ENCODE results near the gene GALNT1.

The GALNT1 gene

DNA sequence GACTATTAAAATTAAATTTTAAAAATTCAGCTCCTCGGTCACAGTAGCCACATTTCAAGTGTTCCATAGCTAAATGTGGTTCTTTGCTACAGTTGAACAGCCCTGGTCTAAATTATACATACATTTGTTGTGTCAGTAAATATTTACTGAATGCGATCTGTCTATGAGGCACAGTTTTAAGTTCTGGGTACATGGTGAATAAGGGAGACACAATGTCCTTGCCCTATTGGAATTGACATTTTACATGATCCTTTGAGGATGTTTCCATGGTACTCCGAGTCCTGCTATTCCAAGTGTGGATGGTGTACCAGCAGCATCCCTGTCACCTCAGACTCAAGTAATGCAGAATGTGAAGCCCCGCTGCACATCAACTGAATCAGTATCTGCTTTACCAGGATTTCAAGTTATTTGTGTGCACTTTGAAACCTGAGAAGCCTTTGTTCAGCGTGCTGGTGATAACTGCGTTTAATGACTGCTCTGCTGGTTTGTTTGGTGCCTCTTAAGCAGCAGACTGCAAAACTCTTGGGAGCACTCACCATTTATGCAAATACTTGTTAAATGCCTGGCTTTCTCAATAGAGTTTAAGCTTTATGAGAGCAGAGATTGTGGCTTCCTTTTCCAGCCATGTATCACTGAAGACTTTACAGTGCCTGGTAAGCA, 1.5 kb downstream of the GALNT1 start:
- DNase-seq = no peak

DNA sequence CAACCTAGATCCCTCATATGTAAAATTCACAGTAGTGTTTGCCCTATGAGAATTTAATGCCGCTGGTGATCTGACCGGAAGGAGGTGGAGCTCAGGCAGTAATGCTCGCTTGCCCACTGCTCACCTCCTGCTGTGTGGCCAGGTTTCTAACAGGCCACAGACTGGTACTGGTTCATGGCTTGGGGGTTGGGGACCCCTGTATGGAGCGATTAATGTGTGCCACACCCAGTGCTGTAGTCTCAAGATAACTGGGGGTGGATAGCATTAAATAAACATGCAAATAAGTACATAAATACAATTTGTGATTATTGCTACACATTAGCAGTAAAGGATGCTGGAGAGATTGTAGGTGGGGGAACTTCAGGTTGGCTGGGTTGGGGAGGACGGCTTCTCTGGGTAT, 3.2 kb downstream of the GALNT1 start:
- DNase-seq = no peak

DNA sequence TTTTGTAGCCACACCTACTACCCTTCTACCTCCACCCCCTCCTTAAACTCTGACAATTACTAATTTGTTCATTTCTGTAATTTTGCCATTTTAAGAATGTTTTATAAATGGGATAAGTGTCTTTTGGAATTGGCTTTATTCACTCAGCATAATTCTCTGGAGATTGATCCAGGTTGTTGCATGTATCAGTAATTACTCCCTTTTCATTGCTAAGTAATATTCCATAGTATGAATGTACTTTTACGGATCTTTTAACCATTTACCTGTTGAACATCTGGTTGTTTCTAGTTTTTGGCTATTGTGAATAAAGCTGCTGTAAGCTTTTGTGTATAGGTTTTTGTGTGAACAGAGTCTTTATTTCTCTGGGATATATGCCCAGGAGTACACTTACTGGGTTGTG, 4.1 kb downstream of the GALNT1 start:
- no peak for DNase-seq

DNA sequence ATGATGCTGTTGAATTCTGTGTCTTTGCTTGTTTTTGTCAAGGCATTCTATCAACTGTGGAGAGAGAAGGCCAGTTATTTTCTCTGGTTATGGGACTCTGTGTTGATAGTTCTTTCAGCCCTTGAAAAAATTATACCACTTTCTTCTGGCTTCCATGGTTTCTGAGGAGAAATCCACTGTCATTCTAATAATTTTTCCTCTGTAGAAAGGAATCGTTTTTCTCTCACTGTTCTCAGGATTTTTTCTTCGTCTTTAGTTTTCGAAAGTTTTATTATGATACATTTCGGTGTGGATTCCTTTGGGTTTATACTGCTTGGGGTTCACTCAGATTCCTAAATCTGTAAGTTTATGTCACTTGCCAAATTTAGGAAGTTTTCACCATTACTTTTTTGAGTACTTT, 6.6 kb downstream of the GALNT1 start:
- no peak for DNase-seq

DNA sequence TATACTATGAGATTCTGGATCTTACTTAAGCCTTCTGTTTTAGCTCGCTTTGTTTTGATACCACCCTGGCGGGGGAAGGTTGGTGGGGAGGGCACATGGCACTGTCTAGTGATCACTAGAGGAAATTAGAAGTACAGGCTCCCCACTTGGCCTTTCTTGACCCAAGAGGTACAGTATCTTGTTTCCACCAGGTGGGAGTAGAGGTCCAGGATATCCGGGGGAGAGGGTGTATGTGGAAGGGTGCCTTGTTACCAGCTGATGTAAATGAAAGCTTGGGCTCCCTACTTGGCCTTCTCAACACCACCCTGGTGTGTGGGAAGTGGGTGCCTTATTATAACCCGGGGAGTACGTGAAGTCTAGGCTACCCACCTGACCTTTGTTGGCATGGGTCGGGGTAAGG, 7.5 kb downstream of the GALNT1 start:
- DNase-seq = no peak

DNA sequence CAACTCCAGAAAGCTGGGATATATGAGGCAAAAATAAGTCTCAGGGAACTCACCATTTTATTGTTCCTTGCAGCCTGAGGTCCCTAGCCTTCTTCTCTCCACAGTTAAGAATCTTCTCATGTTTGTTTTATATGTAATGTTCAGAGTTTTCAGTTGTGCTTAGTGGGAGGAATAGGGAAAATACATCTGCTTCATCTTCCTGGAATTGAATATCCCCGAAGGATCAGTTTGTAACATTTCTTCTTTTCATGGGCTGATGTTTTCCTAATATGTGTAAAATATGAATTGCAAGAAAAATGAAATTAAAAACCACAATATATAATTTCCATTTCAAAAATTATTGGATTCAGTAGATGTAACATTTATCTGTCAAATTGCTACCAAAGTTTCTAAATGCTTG, 8.0 kb downstream of the GALNT1 start:
- DNase-seq = no peak

DNA sequence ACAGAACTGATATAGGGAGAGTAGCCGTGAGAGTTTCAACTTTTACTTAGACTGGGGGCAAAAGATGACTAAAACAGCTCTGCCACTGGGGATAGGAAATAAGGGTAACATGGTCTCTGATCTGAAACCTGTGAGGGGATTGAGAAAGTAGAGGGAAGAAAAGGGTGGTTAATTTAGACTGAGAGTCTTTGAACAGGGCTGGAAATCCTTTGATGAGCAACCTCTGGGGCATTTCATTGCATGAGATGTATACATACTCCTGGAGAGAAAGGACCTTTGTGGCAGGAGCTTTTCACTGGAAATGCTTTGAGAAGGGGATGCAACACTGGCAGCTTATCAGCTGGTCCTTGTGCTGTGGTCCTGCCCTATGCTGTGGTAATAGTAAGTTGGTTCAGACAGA, 9.4 kb downstream of the GALNT1 start:
- DNase-seq = no peak

DNA sequence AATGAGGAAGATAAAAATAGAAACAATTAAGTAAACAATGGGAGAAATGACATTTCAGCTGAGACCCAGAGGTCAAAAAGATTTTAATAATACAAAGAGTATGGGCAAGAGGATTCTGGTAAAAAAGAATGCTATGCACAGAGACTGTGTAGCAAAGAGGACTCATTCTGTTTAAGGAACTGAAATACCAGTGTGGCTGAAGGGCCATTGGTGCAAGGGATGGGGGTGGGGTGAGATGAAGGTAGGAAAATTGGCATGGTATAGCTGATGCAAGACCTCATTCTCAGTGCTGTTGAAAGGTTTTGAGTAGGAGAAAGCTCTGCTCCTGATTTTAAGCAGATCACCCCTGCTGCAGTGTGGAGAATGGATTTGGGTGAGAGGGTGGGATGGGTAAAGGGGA, 10.8 kb downstream of the GALNT1 start:
- no peak for DNase-seq

DNA sequence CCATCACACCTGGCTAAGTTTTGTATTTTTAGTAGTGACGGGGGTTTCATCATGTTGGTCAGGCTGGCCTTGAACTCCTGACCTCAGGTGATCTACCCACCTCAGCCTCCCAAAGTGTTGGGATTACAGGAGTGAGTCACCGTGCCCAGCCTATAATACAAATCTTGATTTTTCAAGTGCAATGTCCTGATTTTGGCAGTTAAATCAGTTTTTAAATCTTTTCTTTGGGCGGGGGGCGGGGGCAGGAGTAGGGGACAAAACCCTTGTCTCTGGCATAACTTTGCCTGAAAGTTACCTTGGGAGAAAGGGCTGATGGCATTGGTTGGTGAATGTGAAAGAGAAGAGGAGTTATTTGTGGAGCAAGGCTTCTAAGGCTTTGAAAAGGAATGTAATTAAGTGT, 12.3 kb downstream of the GALNT1 start:
- DNase-seq = no peak

DNA sequence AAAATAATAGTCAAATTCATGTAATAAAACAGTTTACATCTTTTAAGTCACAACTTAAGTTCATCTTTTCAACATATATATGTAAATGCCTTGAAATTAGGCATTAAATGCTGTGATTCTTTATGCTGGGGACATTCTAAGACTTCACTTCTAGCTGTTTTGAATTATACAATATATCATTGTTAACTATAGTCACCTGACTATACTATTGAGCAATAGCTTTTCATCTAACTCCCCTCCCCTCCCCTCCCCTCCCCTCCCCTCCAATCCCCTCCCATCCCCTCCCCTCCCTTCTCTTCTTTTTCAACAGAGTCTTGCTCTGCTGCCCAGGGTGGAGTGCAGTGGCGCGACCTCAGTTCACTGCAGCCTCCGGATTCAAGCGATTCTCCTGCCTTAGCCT, 16.2 kb downstream of the GALNT1 start:
- no peak for DNase-seq

DNA sequence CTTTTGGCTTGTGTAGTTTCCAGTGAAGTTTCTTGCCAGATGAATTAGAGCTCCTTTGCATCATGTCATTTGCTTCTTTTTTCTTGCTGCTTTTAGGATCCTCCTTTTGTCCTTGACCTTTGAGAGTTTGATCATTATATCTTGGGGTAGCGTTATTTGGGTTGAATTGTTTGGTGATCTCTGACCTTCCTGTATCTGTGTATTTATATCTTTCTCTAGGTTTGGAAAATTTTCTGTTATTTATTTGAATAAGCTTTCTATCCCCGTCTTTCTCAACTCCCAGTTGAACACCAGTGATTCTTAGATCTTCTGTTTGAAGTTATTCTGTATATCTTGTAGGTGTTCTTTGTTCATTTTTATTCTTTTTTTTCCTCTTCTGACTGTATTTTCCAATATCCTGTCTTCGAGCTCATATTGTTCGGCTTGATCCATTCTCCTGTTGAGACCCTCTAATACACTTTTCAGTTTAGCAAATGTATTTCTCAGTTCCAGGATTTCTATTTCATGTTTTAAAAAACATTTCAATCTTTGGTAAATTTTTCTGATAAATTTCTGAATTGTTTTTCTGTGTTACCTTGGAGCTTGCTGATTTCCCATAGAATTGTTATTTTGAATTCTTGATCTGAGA, 20.8 kb downstream of the GALNT1 start:
- DNase-seq = no peak

DNA sequence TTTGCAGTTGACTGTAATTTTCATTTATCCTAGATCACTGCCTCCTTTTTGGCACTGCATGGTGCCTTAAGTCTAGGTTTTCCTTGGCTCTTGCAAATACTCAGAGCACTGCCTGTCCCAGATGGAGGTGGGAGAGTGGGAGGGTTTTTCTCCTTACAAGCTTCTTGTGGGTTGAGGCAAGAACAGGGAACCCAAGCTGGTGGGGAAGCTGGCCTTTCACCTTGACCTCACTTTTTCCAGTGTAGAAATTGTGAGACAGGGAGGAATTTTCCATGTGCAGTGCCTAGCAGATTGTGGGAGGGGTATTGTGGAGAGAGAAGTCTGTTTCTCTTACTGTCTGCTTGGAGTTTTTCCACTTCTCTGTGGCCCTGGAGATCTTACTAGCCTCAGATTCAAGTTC, 21.5 kb downstream of the GALNT1 start:
- DNase-seq = no peak

DNA sequence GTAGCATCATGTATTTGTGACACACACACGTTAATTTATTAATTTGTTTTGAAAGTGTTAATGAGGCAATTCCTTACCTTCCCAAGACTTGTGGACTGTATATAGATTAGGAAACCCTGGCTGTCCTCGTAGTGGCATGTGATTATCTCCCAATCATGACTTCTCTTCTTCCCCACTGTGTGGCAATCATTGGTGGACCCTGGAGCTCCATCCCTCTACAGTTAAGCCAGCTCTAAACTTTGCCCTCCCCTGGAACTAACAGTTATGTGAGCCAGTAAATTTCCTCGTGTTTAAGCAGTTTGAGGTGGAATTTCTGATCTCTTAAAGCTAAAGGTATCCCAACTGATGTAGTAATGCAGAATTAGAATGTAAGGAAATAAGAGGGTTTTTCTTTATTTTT, 22.0 kb downstream of the GALNT1 start:
- no peak for DNase-seq

DNA sequence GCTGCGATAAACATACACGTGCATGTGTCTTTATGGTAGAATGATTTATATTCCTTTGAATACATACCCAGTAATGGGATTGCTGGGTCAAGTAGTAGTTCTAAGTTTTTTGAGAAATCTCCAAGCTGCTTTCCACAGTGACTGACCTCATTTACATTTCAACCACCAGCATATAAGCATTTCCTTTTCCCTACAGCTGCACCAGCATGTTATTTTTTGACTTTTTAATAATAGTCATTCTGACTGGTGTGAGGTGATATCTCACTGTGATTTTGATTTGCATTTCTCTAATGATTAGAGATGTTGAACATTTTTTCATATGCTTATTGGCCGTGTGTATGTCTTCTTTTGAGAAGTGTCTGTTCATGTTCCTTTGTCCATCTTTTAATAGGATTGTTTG, 22.8 kb downstream of the GALNT1 start:
- DNase-seq = no peak

DNA sequence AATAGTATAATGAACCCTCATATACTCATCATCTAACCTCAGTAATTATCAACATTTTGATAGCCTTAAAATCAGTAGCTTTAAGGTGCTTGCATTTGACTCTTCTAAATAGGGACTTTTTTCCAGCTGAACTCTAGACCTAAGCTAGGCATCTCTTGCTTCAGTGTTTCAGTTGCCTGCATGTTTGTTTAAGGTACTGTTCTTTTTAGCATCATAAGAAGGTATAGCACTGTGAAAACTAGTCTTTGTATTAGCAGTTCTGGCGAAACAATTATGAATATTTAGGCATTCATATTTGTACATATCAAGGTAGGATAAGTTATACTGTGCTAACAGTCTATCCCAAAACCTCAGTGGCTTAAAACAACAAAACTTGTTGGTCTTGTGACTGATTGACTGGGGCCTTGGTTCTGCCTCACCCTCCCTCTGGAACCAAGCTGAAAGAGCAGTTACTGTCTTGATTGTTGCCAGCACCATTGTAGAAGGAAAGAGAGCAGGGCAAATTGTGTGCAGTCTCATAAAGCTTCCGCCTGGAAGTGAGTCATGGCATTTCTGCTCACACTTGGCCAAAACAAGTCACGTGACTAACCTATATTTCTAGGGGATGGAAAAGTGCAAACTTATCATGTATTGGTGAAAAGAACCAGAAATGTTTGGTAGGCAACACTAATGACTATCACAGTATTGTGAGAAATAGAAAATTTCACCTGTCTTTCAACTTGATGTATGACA, 24.3 kb downstream of the GALNT1 start:
- DNase-seq = no peak

DNA sequence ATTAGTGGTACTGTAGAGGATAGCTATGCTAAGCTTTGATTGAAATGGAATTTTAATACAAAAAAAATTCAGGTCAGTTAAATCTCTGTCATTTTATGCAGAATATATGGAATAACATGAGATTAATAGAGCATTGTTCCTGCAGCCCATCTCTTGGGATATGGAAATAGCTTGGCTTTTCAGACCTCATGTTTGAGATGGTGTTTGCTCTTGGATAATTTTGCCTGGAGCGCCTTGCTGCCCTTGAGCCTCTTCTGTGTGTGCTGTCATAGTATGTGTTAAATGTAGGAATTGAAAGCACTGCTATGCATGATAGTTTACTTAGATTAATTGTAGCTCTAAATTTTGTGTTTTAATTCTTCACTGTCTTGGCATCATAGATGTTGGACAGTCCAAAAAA, 27.7 kb downstream of the GALNT1 start:
- no peak for DNase-seq

DNA sequence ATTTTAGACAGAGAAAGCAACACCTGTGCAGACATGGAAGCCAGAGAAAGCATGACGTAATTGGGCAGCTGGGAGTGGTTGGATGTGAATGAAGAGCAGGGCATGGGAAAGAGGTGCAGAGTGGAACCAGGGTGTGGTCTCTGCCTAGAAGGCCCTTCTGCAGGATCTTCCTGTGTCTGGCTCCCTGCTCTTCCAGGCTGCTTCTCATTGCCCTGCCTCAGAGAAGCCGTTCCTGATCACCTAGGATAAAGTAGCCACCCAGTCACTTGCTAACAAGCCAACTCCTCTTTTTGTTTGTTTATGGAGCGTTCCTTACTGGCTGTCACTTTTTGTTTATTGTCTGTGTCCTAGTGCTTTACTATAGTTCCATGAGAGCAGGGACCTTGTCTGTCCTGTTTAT, 28.5 kb downstream of the GALNT1 start:
- no peak for DNase-seq

DNA sequence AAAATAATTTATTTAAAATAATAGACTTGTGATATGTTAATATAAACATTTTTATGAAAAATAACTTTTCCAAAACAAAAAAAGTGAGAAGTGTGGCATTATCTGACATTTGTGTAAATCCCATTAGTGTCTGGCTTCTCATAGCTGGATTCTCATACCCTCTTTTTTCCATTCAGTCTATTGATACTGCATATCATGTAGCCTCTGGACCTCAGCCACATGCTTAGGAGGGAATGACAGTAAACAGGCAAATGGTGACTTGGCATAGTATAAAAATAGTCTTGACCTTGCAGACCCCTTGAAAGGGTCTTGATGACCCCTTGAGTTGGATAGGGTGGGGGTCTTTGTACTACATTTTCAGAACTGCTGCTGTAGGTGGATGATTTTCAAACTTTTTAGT, 29.2 kb downstream of the GALNT1 start:
- no peak for DNase-seq

DNA sequence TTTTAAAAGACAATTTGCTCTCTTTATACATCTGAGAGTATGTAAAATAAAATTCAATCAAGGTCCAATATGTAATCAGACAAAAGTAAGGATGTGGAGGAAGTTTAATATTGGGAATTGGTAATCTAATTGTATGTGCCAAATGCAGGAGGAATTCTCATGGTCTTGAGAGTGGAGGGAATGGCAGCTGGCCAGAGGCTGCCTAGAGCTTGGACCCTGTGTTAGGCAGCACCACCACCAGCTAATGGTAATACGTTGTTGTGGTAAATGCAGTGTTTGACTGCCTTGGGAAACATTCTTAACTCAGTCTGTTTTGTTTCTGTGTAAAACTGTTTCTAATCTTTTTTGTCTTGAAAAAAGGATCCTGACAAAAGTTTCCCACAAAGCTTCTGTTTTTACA, 30.0 kb downstream of the GALNT1 start:
- peak; percentile 8 to 9 for DNase-seq

DNA sequence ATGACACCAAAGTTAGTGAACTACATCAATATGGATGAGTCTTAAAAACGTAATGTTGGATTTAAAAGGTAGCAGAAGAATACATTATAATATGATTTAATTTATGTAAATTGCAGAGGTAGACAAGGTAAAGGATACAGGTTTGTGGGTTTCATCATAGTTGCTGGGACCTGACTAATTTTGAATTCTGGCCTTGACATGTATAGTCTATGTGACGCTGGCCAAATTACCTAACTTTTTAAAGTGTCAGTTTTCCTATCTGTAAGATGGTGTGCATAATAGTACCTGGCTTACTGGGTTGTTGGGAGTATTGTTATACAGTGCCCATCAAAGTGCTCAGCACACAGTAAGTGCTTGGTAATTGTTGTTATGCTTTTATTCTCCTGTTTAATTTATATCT, 34.5 kb downstream of the GALNT1 start:
- DNase-seq = no peak

DNA sequence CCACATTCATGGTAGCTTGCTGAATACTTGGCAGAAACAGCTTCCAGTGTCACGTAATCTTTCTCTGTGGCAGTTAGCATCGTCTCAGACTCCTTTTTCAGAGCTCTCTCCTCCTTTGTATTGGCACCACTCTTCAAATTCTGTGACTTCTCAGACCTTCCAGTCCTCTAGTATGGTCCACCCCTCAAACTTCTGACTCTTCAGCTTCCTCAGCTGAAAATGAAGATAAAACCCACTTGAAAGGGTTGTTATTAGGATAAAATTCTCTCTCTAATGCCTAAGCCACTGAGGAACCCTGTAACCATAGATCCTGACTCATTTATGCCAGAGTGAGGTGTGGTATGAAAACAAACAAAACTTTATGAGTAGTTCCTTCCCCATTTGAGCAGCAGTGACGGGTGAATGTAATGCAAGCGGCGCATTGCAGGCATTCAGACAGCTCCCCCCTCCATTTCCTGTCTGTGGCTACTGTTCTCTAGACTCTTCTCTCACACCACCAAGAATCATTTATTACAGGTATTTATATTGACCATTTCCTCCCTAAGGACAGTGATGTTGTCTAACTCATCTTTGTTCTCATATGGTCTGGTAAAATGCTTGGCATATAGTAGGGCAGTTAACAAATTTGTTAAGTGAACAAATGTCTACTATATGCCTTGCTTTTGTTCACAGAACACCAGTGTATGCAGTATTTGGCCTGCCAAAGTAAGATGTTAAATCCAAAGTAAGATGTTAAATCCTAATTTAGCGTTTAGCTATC, 35.3 kb downstream of the GALNT1 start:
- DNase-seq = no peak

DNA sequence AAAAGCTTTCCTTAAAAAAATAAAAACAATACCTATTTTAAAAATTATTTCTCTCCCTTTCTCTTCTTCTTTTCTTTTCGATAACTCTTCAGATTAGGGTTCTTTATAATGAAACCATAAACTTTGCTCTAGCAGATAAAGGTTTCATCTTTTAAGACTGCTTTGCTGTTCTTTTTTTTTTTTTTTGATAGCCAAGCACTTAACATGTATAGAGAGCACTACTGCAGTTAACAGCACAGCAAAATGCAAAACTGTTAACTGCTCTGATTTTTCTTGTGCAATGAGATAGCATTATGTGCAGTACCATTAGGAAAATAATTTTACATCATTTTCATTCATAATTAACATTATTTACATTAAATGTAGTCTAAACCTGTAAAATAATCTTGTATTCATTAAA, 36.3 kb downstream of the GALNT1 start:
- no peak for DNase-seq

DNA sequence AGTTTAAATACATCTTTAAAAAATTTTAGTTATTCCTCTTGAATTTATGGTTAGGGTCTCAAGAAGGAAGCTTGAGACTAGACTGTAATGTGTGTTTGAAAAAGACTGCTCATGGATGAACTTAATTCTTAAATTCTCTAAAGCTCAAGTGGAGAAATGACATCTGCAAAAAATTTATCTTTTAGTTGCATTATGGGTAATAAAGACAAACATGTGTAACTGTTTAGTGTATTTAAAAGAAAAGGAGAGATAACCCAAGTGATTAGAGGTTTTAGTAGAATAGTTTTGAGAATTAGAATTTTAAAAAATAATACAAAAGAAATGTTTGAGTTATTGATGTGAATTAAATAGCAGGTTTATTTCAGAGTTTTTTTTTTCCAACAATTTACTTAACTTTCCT, 36.7 kb downstream of the GALNT1 start:
- DNase-seq = no peak

DNA sequence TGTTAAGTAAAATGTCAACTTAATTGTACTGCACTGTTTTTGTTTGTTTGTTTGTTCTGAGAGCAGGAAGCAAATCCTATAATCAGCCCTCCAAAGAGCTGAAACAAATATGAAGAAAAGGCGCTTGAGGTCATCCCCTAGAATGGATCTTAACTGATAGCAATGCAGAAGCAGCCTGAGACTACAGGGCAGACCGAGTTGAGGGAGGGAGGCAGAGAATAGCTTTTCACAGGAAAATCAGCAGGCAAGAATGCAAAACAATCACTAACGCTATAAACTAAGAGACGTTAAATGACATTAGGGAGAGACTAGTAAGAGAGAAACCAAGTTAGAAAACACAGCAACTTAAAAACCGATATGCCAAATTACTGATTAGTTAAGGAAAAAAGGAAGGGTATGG, 37.2 kb downstream of the GALNT1 start:
- DNase-seq = no peak

Data from NCI-H446 (cell line).